HUES48 (cell line): ENCODE measurements around the gene TBC1D20.
"Not testable (repeated sequence)": the region's sequence is repeated elsewhere in the genome, so short reads cannot be mapped to it uniquely, and the experiment has no call there.

Experiments
- H3K27ac ChIP-seq: one replicate; pipeline ENCODE4 v1.7.0; 2013; ENCODE audit warnings: low read depth, low read length, inconsistent platforms
- H3K27me3 ChIP-seq: 2 replicates; pipeline ENCODE4 v1.6.1; 2013; ENCODE audit warnings: mild to moderate bottlenecking, low read length; ENCODE audit not compliant: control insufficient read depth, insufficient read depth
- H3K36me3 ChIP-seq: 2 replicates; pipeline ENCODE4 v1.6.1; 2013; ENCODE audit warnings: low read length; ENCODE audit not compliant: control insufficient read depth, insufficient read depth
- H3K4me1 ChIP-seq: 2 replicates; pipeline ENCODE4 v1.6.1; 2013; ENCODE audit warnings: mild to moderate bottlenecking, low read length; ENCODE audit not compliant: control insufficient read depth, insufficient read depth
- H3K4me3 ChIP-seq: 2 replicates; pipeline ENCODE4 v1.5.1; 2013; ENCODE audit warnings: mild to moderate bottlenecking, low read depth, low read length
- H3K9ac ChIP-seq: 2 replicates; pipeline ENCODE4 v1.6.1; 2013; ENCODE audit warnings: mild to moderate bottlenecking, low read depth, low read length, moderate library complexity
- H3K9me3 ChIP-seq: 2 replicates; pipeline ENCODE4 v1.6.1; 2013; ENCODE audit warnings: low read length; ENCODE audit not compliant: control insufficient read depth, insufficient read depth

TBC1D20 gene

DNA sequence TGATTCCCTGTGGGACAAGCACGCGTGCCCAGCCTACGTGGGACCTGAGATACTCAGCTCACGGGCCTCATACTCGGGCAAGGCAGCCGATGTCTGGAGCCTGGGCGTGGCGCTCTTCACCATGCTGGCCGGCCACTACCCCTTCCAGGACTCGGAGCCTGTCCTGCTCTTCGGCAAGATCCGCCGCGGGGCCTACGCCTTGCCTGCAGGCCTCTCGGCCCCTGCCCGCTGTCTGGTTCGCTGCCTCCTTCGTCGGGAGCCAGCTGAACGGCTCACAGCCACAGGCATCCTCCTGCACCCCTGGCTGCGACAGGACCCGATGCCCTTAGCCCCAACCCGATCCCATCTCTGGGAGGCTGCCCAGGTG lies 66.1 kb downstream of the TBC1D20 start:
- Histone ChIP-seq H3K4me3 (no peak overlapping the region), H3K36me3 (peaks cover 7% of the 10 kb centered on the region; the same call in 1 of the 2 replicates), H3K27ac (no peak overlapping the region), H3K9me3 (no peaks in the 10 kb centered on the region), H3K27me3 (no peaks in the 10 kb centered on the region), H3K9ac (no peak overlapping the region), H3K4me1 (peaks cover 11% of the 10 kb centered on the region)

DNA sequence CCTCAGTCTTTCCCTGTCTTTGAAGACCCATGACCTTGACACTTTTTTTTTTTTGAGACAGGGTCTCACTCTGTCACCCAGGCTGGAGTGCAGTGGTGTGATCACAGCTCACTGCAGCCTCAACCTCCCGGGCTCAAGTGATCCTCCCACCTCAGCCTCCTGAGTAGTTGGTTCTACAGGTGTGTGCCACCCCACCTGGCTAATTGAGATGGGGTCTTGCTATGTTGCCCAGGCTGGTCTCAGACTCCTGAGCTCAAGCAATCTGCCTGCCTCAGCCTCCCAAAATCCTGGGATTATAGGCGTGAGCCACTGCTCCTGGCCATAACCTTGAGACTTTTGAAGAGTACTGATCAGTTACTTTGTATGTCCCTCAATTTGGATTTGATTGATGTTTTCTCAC lies 69.0 kb downstream of the TBC1D20 start:
- H3K4me1 ChIP-seq, H3K9me3 ChIP-seq, H3K9ac ChIP-seq, H3K27me3 ChIP-seq, H3K4me3 ChIP-seq, H3K27ac ChIP-seq: not testable (repeated sequence)
- H3K36me3 ChIP-seq = peaks cover 17% of the 10 kb centered on the region

GRCh38 chr20:391041-391711 lies 71.2 kb downstream of the TBC1D20 start:
- Histone ChIP-seq H3K4me3 (no peak overlapping the region), H3K9ac (no peak overlapping the region), H3K4me1 (no peaks in the 10 kb centered on the region), H3K36me3 (peaks cover 10% of the 10 kb centered on the region), H3K27me3 (no peaks in the 10 kb centered on the region), H3K27ac (no peak overlapping the region), H3K9me3 (no peaks in the 10 kb centered on the region)

DNA sequence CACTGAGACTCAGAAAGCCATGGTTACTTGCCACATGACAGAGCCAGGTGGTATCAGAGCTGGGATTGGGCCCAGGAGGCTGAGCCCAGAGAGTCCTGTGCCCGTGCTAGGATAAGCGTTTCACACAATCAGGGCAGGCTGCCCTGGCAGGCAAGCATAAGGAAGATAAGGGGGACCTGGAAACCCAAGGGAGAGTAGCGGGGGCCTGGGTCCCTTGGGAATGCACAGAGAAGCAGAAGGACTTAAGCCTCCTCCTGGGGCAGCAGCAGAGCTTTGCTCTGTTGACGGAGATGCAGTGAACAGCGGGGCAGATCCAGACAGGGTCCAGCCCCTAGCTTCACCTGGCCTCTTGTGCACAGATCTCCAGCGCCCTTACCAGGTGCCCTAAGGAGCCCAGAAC lies 73.1 kb downstream of the TBC1D20 start:
- Histone ChIP-seq H3K27ac (no peak overlapping the region), H3K9ac (no peak overlapping the region), H3K4me1 (no peaks in the 10 kb centered on the region), H3K4me3 (no peak overlapping the region), H3K36me3 (peaks cover 10% of the 10 kb centered on the region), H3K9me3 (no peaks in the 10 kb centered on the region), H3K27me3 (no peaks in the 10 kb centered on the region)

DNA sequence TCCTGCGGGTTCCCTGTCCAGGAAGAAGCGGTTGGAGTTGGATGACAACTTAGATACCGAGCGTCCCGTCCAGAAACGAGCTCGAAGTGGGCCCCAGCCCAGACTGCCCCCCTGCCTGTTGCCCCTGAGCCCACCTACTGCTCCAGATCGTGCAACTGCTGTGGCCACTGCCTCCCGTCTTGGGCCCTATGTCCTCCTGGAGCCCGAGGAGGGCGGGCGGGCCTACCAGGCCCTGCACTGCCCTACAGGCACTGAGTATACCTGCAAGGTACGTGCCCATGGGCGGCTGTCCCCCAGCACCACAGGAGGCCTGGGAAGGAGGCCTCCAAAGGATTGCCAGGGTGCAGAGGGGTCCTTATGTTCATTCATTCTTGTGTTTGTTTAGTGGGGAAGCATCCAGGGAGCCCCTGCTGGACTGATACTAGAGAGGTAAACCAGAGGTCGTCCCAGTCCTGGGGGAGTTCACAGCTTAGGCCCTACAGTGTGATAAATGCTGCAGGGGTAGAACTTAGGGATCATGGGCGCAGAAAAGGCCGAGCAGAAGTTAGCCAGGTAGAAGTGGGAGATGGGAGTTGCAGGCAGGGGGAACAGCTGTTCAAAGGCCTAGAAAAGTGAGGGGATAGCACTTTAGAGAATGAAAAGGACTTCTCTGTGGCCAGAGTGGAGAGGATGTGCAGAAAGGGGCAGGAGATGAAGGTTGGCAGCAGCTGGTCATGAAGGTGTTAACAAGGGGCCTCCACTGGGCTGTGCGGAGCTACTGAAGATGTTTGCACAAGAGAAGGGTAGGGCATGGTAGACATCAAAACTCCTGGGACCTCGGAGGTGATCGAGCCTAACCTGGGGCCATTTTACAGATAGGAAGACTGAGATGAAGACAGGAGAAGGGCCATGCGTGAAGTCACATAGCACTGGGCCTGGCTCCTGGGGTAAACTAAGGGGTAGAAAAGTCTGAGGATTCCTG lies 74.0 kb downstream of the TBC1D20 start:
- H3K27me3 ChIP-seq = no peaks in the 10 kb centered on the region
- no peak overlapping the region for H3K27ac ChIP-seq
- H3K4me1 ChIP-seq = no peaks in the 10 kb centered on the region
- H3K9ac ChIP-seq = no peak overlapping the region
- peaks cover 10% of the 10 kb centered on the region for H3K36me3 ChIP-seq
- no peaks in the 10 kb centered on the region for H3K9me3 ChIP-seq
- H3K4me3 ChIP-seq = no peak overlapping the region

- Histone ChIP-seq H3K36me3 (peaks cover 10% of the 10 kb centered on the region), H3K9ac (no peak overlapping the region), H3K4me1 (no peaks in the 10 kb centered on the region), H3K9me3 (no peaks in the 10 kb centered on the region), H3K27me3 (peaks cover 5% of the 10 kb centered on the region; the same call in 1 of the 2 replicates), H3K4me3 (no peak overlapping the region), H3K27ac (no peak overlapping the region)
Measured at GRCh38 chr20:387520-387919, 74.8 kb downstream of the TBC1D20 start.

- not testable (repeated sequence) for H3K27ac ChIP-seq, H3K9ac ChIP-seq, H3K36me3 ChIP-seq, H3K4me3 ChIP-seq, H3K4me1 ChIP-seq, H3K9me3 ChIP-seq
- H3K27me3 ChIP-seq = peaks cover 12% of the 10 kb centered on the region
Measured at GRCh38 chr20:386634-387033, 75.7 kb downstream of the TBC1D20 start.
